ENCODE data around the gene ATG4A.

GRCh38 chrX:108071578-108071977 is 20.0 kb upstream of the ATG4A start:
- TF ChIP-seq CTCF (IDR thresholded peaks at IDR 0.05 in 4 of 5, conservative IDR thresholded peaks at IDR 0.05 in 1 of 5) (no peak), POLR2A (IDR thresholded peaks at IDR 0.05) (no peak)
